Loucy (cell line): ENCODE measurements around the gene TOB1.

Experiments used
- H2AFZ ChIP-seq: fragments of 200-600 bp; sonication (generic); 2 replicates; pipeline ENCODE4 v1.6.0; 2016; ENCODE audit warnings: antibody characterized with exemption, mild to moderate bottlenecking, low read length, moderate library complexity
- H3F3A ChIP-seq: fragments of 200-600 bp; 2 replicates; pipeline ENCODE4 v1.6.0; 2016; ENCODE audit warnings: antibody characterized with exemption, low read depth, mild to moderate bottlenecking
- H3K27me3 ChIP-seq: fragments of 200-600 bp; sonication (generic); 2 replicates; pipeline ENCODE4 v1.6.1; 2014; ENCODE audit warnings: low read length, mild to moderate bottlenecking; ENCODE audit not compliant: insufficient read depth, poor library complexity, severe bottlenecking
- H3K36me3 ChIP-seq: fragments of 200-600 bp; sonication (generic); 2 replicates; pipeline ENCODE4 v1.6.1; 2016; ENCODE audit warnings: low read length; ENCODE audit not compliant: insufficient read depth
- H3K4me1 ChIP-seq: fragments of 200-600 bp; sonication (generic); 2 replicates; pipeline ENCODE4 v1.5.1; 2014; ENCODE audit warnings: low read length, mild to moderate bottlenecking; ENCODE audit not compliant: insufficient read depth, poor library complexity, severe bottlenecking
- H3K4me2 ChIP-seq: fragments of 200-600 bp; sonication (generic); 2 replicates; pipeline ENCODE4 v1.6.0; 2014; ENCODE audit warnings: antibody characterized with exemption, low read length, low read depth, mild to moderate bottlenecking; ENCODE audit not compliant: poor library complexity, severe bottlenecking
- H3K4me3 ChIP-seq: fragments of 200-600 bp; sonication (generic); 2 replicates; pipeline ENCODE4 v1.5.1; 2014; ENCODE audit warnings: low read length, mild to moderate bottlenecking, mixed read lengths; ENCODE audit not compliant: poor library complexity, severe bottlenecking
- H3K79me2 ChIP-seq: fragments of 200-600 bp; sonication (generic); 2 replicates; pipeline ENCODE4 v1.6.1; 2014; ENCODE audit warnings: low read length; ENCODE audit not compliant: insufficient read depth
- H3K9ac ChIP-seq: fragments of 200-600 bp; sonication (generic); 2 replicates; pipeline ENCODE4 v1.6.0; 2014; ENCODE audit warnings: mild to moderate bottlenecking, low read depth, low read length, moderate library complexity; ENCODE audit not compliant: poor library complexity, severe bottlenecking
- H3K9me2 ChIP-seq: fragments of 200-600 bp; sonication (generic); replicated peaks from 2 replicates; pipeline ENCODE4 v1.6.1; 2016; ENCODE audit warnings: low read depth, low read length, mixed read lengths
- H3K9me3 ChIP-seq: fragments of 200-600 bp; sonication (generic); 2 replicates; pipeline ENCODE4 v1.6.1; 2014; ENCODE audit warnings: mild to moderate bottlenecking, antibody characterized with exemption, low read length, low read depth; ENCODE audit not compliant: insufficient read depth
- H4K20me1 ChIP-seq: fragments of 200-600 bp; sonication (generic); 2 replicates; pipeline ENCODE4 v1.6.0; 2014; ENCODE audit warnings: antibody characterized with exemption, low read length, mild to moderate bottlenecking; ENCODE audit not compliant: insufficient read depth, poor library complexity, severe bottlenecking
- EZH2phosphoT487 ChIP-seq: fragments of 200-600 bp; IDR thresholded peaks from 2 replicates; pipeline ENCODE4 v1.6.1; 2018; ENCODE audit warnings: antibody characterized with exemption, mild to moderate bottlenecking, moderate library complexity, borderline replicate concordance
- TF ChIP-seq, protein P1 (sequence below): fragments of 200-600 bp; sonication (generic); conservative IDR thresholded peaks from 2 replicates; pipeline ENCODE4 v1.5.1; 2014; ENCODE audit warnings: mild to moderate bottlenecking, antibody characterized with exemption, low read length

Gene TOB1

DNA sequence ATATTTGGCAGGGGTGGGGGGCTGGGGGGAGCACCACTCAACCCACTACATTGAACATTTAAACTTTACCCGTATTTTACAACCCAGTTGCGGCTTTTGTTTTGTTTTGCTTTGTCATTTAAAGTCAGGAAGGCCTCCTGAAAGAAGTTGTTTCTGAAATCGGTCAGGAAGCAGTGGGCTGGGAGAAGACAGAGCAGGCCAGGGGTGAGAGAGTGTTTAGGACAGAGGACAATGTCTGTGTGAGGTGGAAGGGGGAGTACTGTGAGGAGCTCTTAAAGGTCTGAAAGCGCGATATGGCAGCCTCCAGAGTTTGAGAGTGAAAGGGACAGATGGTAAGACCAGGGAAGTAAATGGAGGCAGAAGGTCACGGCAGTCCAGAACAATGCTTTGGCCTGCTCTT is 36.8 kb downstream of the TOB1 start:
- TF ChIP-seq, protein P1, sequence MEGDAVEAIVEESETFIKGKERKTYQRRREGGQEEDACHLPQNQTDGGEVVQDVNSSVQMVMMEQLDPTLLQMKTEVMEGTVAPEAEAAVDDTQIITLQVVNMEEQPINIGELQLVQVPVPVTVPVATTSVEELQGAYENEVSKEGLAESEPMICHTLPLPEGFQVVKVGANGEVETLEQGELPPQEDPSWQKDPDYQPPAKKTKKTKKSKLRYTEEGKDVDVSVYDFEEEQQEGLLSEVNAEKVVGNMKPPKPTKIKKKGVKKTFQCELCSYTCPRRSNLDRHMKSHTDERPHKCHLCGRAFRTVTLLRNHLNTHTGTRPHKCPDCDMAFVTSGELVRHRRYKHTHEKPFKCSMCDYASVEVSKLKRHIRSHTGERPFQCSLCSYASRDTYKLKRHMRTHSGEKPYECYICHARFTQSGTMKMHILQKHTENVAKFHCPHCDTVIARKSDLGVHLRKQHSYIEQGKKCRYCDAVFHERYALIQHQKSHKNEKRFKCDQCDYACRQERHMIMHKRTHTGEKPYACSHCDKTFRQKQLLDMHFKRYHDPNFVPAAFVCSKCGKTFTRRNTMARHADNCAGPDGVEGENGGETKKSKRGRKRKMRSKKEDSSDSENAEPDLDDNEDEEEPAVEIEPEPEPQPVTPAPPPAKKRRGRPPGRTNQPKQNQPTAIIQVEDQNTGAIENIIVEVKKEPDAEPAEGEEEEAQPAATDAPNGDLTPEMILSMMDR, result no peak
- no peak for TF ChIP-seq EZH2phosphoT487
- Histone ChIP-seq H3K4me2 (no peak overlapping the region), H3K9me2 (no peaks in the 10 kb centered on the region), H4K20me1 (no peaks in the 10 kb centered on the region), H3K4me1 (no peaks in the 10 kb centered on the region), H2AFZ (no peak overlapping the region), H3K27me3 (no peaks in the 10 kb centered on the region), H3F3A (no peaks in the 10 kb centered on the region), H3K79me2 (no peaks in the 10 kb centered on the region), H3K36me3 (no peaks in the 10 kb centered on the region), H3K9me3 (no peaks in the 10 kb centered on the region), H3K9ac (no peak overlapping the region), H3K4me3 (no peak overlapping the region)

DNA sequence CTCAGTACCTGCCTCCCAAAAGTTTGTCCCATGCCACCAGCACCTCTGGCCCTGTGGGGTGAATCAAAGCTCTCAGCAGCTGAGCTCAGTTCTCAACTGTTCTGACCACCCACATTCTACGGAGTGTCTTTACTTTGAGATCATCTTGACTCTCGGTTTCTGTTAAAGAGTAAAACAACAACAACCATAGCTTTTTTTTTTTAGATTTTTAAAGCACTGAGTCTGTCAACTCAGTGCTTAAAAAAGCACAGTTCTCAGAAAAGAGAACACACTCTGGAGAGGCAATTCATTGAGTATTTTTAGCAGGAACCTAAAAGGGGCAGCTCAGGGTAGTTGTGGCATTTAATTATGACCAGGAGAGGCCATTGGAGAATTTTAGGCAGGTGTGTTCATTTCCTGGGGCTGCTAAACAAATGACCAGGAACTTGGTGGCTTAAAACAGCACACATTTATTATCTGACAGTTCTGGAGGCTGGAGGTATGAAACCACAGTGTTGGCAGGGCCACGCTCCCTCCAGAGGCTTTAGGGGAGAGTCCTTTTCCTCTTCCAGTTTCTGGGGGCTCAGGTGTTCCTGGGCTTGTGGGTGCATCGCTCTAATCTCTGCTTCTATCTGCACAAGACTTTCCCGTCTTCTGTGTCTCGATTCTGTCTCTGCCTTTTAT is 37.5 kb downstream of the TOB1 start:
- H3K36me3 ChIP-seq, result no peaks in the 10 kb centered on the region
- no peaks in the 10 kb centered on the region for H4K20me1 ChIP-seq
- no peak overlapping the region for H3K9ac ChIP-seq
- H3K4me3 ChIP-seq, result no peak overlapping the region
- H2AFZ ChIP-seq, result no peak overlapping the region
- H3K9me3 ChIP-seq, result no peaks in the 10 kb centered on the region
- H3K9me2 ChIP-seq, result no peaks in the 10 kb centered on the region
- H3K79me2 ChIP-seq, result no peaks in the 10 kb centered on the region
- TF ChIP-seq, protein P1, result no peak
- TF ChIP-seq EZH2phosphoT487, result no peak
- no peaks in the 10 kb centered on the region for H3K4me1 ChIP-seq
- H3K27me3 ChIP-seq, result no peaks in the 10 kb centered on the region
- H3K4me2 ChIP-seq, result no peak overlapping the region
- H3F3A ChIP-seq, result no peaks in the 10 kb centered on the region

DNA sequence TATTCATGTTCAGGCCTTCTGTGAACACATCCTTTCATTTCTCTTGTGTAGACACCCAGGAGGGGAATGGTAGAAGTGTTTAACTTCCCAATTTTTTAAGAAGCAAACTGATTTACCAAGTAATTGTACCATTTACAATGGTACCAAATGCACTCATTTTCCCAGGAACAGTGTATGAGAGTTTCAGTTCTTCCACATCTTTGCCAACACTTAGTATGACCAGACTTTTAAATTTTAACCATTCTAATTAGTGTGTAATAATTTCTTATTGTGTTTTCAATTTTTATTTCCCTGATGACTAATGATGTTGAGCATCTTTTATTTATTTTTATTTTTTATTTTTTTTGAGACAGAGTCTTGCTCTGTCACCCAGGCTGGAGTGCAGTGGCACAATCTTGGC is 41.0 kb downstream of the TOB1 start:
- no peaks in the 10 kb centered on the region for H4K20me1 ChIP-seq
- TF ChIP-seq, protein P1, result no peak
- no peak for TF ChIP-seq EZH2phosphoT487
- H3K4me1 ChIP-seq, result no peaks in the 10 kb centered on the region
- H3K9ac ChIP-seq, result no peak overlapping the region
- H3K4me2 ChIP-seq, result no peak overlapping the region
- no peaks in the 10 kb centered on the region for H3F3A ChIP-seq
- no peaks in the 10 kb centered on the region for H3K36me3 ChIP-seq
- H3K9me2 ChIP-seq, result no peaks in the 10 kb centered on the region
- H3K9me3 ChIP-seq, result no peaks in the 10 kb centered on the region
- H3K27me3 ChIP-seq, result no peaks in the 10 kb centered on the region
- H3K79me2 ChIP-seq, result no peaks in the 10 kb centered on the region
- no peak overlapping the region for H3K4me3 ChIP-seq
- no peak overlapping the region for H2AFZ ChIP-seq
